HepG2 (cell line): ENCODE data around the gene RAD23A. TPM values are rescaled to one million over a fixed set of nuclear protein-coding genes. Genes with fewer than 3 reads are reported as not detected.

ENCODE experiments used
- ETV6 ChIP-seq: sonication (generic); formaldehyde crosslinking; conservative IDR thresholded peaks from 2 replicates; pipeline ENCODE4 v1.4.0; 2020; ENCODE audit warnings: missing genetic modification reagents
- FOXC1 ChIP-seq: sonication (generic); formaldehyde crosslinking; IDR thresholded peaks from 2 replicates; pipeline ENCODE4 v1.8.0; 2022; ENCODE audit warnings: mild to moderate bottlenecking, missing genetic modification reagents, borderline replicate concordance
- GATAD1 ChIP-seq: IDR thresholded peaks from 2 replicates; pipeline ENCODE4 v1.6.1; 2016; ENCODE audit warnings: missing genetic modification reagents, missing compliant biosample characterization
- HNF1B ChIP-seq: sonication (generic); formaldehyde crosslinking; IDR thresholded peaks from 2 replicates; pipeline ENCODE4 v1.5.1; 2020; ENCODE audit warnings: mild to moderate bottlenecking, moderate library complexity, missing genetic modification reagents
- NCOR1 ChIP-seq: fragments of 200-600 bp; sonication (generic); IDR thresholded peaks from 2 replicates; pipeline ENCODE4 v1.7.0; 2017; ENCODE audit warnings: antibody characterized with exemption, low read length, borderline replicate concordance
- RAD51 ChIP-seq: fragments of 450-650 bp; IDR thresholded peaks from 2 replicates; pipeline ENCODE4 v1.6.1; 2016; ENCODE audit warnings: borderline replicate concordance
- RFXAP ChIP-seq: sonication (generic); formaldehyde crosslinking; IDR thresholded peaks from 2 replicates; pipeline ENCODE4 v1.4.0; 2020; ENCODE audit warnings: missing genetic modification reagents, borderline replicate concordance
- SNRNP70 ChIP-seq: fragments of 200-400 bp; formaldehyde crosslinking; IDR thresholded peaks from 2 replicates; pipeline ENCODE4 v1.6.1; 2017; ENCODE audit warnings: mild to moderate bottlenecking, low read depth, low read length, moderate library complexity
- SOX5 ChIP-seq: IDR thresholded peaks from 2 replicates; pipeline ENCODE4 v1.6.1; 2016; ENCODE audit warnings: borderline replicate concordance
- TEF ChIP-seq: sonication (generic); formaldehyde crosslinking; IDR thresholded peaks from 2 replicates; pipeline ENCODE4 v1.5.0; 2020; ENCODE audit warnings: missing genetic modification reagents
- UBTF ChIP-seq: sonication (generic); formaldehyde crosslinking; IDR thresholded peaks from 2 replicates; pipeline ENCODE4 v1.4.0; 2020; ENCODE audit warnings: mild to moderate bottlenecking, missing genetic modification reagents
- ZNF567 ChIP-seq: sonication (generic); formaldehyde crosslinking; IDR thresholded peaks from 2 replicates; pipeline ENCODE4 v1.8.1; 2023; ENCODE audit warnings: mild to moderate bottlenecking, missing genetic modification reagents, borderline replicate concordance
- ZNF646 ChIP-seq: sonication (generic); formaldehyde crosslinking; IDR thresholded peaks from 2 replicates; pipeline ENCODE4 v1.9.0; 2021; ENCODE audit warnings: mild to moderate bottlenecking, missing genetic modification reagents
- ZNF703 ChIP-seq: sonication (generic); formaldehyde crosslinking; IDR thresholded peaks from 2 replicates; pipeline ENCODE4 v1.5.1; 2020; ENCODE audit warnings: missing genetic modification reagents, mild to moderate bottlenecking, moderate library complexity, borderline replicate concordance
- ZNF749 ChIP-seq: sonication (generic); formaldehyde crosslinking; IDR thresholded peaks from 2 replicates; pipeline ENCODE4 v1.8.0; 2022; ENCODE audit warnings: mild to moderate bottlenecking, missing genetic modification reagents, moderate library complexity, borderline replicate concordance
- polyA plus RNA-seq, 8 experiments: library from polyadenylated mRNA; depleted of rRNA in 3 of 8; stranded (reverse) in 7 of 8; unstranded in 1 of 8; fragments of >200 nt; fragmentation: Illumina TruSeq in 4 of 8; extraction: Trizol in 4 of 8; gene quantifications; 2 replicates each; pipeline versions ENCODE4 v1.2.1 to v1.2.3, GENCODE V29; 2011 to 2016; ENCODE audit warnings: low read depth in 4 of 8, missing spikeins in 1 of 8, mixed read lengths in 1 of 8; ENCODE audit not compliant: insufficient read depth in 1 of 8
- total RNA-seq, 5 experiments: library from RNA; depleted of rRNA; stranded (reverse); fragments of >200 nt; fragmentation: Illumina TruSeq; extraction: Trizol; gene quantifications; 2 replicates each; pipeline ENCODE4 v1.2.3, GENCODE V29; 2016; ENCODE audit warnings: low read depth in 1 of 5

The RAD23A gene
- total and polyA plus RNA-seq, 2 of the 13 experiments (the other 11 are each of a cell fraction or from before 2014, with no cell fraction given), result 42.5 to 54.2 TPM

- TF ChIP-seq ZNF646 (CRISPR knock-in tag), result peak; percentile 94
- no peak for TF ChIP-seq ETV6 (CRISPR knock-in tag)
- TF ChIP-seq GATAD1 (CRISPR knock-in tag), result peak; percentile 57; the same call in 1 of the 2 replicates
- TF ChIP-seq SOX5, result 0 out of 2 replicates have a peak, but pooled peaks have one; percentile 15
- no peak for TF ChIP-seq FOXC1 (CRISPR knock-in tag)
- no peak for TF ChIP-seq NCOR1
- no peak for TF ChIP-seq UBTF
- no peak for TF ChIP-seq ZNF703 (CRISPR knock-in tag)
- peak; percentile 58; the same call in 1 of the 2 replicates for TF ChIP-seq RFXAP (CRISPR knock-in tag)
- no peak for TF ChIP-seq TEF (CRISPR knock-in tag)
- 0 out of 2 replicates have a peak, but pooled peaks have one; percentile 49 for TF ChIP-seq ZNF749 (CRISPR knock-in tag)
- TF ChIP-seq SNRNP70, result no peak
- TF ChIP-seq HNF1B (CRISPR knock-in tag), result no peak; the same call in 1 of the 2 replicates
- no peak for TF ChIP-seq ZNF567 (CRISPR knock-in tag)
- TF ChIP-seq RAD51, result peak; percentile 45
Measured at GRCh38 chr19:12985049-12985776, 39.6 kb downstream of the RAD23A start (continued).
